AG09319 (cell line): ENCODE measurements around the gene NCOA7.

Source experiments
- DNase-seq: peaks from one replicate; pipeline ENCODE4 v3.0.0-alpha.2; 2010; ENCODE audit warnings: low read depth; ENCODE audit errors: extremely low read depth
- CTCF ChIP-seq: IDR thresholded peaks from 2 replicates; pipeline ENCODE4 v1.5.1; 2011; ENCODE audit warnings: low read depth, mild to moderate bottlenecking, inconsistent platforms, low read length, moderate library complexity

NCOA7 gene

GRCh38 chr6:125779924-125780539, 10.7 kb upstream of the NCOA7 start:
- no peak; the same call in 1 of the 2 replicates for TF ChIP-seq CTCF
- DNase-seq, result peak; percentile 87

GRCh38 chr6:125780540-125781313, 10.0 kb upstream of the NCOA7 start:
- TF ChIP-seq CTCF, result no peak
- DNase-seq, result no peak

GRCh38 chr6:125781314-125781868, 9.4 kb upstream of the NCOA7 start:
- TF ChIP-seq CTCF, result peak; percentile 30
- no peak for DNase-seq

- TF ChIP-seq CTCF, result no peak
- DNase-seq, result no peak
Observed at GRCh38 chr6:125784365-125784764, 6.4 kb upstream of the NCOA7 start.

- peak; percentile 41 for TF ChIP-seq CTCF
- no peak for DNase-seq
Observed at GRCh38 chr6:125787791-125788190, 3.0 kb upstream of the NCOA7 start.

GRCh38 chr6:125789167-125789566, 1.6 kb upstream of the NCOA7 start:
- no peak for DNase-seq
- no peak for TF ChIP-seq CTCF
